ENCODE measurements around the gene C6orf89.
"Not testable (repeated sequence)": the region's sequence is repeated elsewhere in the genome, so short reads cannot be mapped to it uniquely, and the experiment has no call there.

Gene C6orf89

DNA sequence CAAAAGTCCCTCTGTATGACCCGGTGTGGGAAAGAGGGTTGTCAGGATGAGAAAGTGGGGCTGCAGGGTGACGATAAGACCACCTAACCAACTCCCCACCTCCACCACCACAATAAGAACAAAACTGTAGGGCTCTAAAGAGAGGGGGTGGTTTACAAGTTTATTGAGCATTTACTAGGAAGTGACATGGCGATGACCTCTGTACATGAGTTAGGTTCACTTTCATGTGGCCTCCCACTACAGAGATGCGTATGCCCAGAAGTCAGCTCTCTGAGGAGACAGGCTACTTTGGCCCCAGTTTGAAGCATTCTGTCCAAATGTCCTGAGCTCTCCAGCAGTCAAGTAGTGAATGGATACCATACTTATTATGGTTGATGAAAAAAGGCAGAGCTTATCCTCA lies 40.1 kb downstream of the C6orf89 start:
- DNase-seq = no peak

DNA sequence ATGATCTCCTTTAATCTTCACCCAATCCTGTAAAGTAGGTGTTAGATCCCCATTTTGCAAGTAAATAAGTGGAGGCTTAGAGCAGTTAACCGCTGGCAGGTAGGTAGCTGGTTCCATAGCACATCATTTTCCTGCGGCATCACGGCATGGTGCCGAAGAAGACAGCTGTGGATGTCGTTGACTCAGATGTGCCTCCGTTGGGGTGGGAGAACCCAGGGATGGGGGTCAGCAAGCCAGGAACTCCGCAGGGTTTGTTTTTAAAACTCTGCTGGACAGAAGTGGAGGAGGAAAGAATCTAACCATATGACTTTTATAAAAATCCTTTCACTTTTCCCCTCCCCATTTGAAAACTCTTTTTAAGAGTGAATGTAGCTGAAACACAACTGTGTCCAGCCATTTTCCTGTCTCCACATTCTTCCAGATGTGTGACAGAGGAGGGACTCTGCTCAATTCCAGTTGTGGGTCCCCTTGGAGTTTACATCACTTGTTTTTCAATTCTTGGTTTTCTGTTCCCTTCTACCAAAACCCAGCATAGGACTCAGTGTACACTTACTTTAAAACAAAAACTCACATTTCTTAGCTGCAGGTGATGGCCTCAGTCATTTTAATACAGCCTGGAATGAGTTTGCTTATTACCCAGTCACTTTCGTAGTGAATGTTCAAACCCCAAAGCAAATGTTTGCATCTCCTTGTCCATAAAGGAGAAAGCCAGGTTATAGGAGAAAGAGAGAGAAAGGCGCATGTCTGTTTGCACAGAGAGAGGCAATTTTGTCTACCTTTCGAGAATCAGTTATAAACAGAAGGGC lies 41.2 kb downstream of the C6orf89 start:
- no peak for DNase-seq

GRCh38 chr6:36927691-36928546 lies 42.2 kb downstream of the C6orf89 start:
- DNase-seq = no peak

- no peak for DNase-seq
Measured at GRCh38 chr6:36928547-36928918, 42.8 kb downstream of the C6orf89 start.

DNA sequence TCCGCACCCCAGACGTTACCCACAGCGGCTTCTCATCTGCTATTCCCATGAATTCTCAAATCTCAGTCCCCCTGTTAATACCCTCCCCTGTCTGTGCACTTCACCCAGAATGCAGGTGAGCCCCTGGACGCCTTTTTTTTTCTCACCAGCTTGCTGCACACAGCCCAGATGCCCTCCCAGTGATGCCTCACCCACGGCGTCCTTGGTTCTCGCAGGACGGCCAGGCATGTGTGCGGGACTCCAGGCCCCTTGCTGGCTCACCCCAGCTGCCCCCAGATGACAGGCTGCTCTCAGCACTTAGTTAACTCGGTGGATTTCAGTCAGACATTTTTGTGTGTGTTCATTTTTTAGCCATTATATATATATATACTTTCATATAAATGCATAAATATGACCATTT lies 43.4 kb downstream of the C6orf89 start:
- DNase-seq = no peak

GRCh38 chr6:36929607-36930006 lies 43.9 kb downstream of the C6orf89 start:
- no peak for DNase-seq

GRCh38 chr6:36930483-36930882 lies 44.7 kb downstream of the C6orf89 start:
- no peak for DNase-seq

DNA sequence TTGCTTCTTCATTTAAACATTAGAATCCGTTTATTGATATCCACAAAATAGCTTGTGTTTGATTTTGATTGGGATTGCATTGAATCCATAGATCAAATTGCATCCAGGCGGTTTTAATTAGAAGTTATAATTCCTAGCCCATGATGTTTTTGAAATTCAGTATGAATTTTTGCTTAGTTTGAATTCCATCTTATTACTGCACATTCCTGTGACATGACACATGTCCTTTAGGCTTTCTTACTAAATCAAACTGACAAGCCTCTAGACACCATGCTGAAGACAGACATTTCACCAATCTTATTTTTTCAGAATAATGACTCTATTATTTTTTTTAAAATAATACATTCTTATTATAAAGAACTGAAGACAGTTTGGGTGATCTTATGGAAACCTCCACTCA lies 47.4 kb downstream of the C6orf89 start:
- no peak for DNase-seq

GRCh38 chr6:36933519-36933918 lies 47.8 kb downstream of the C6orf89 start:
- DNase-seq = no peak

- no peak for DNase-seq
Measured at GRCh38 chr6:36934901-36935300, 49.1 kb downstream of the C6orf89 start.

- DNase-seq = no peak
Measured at GRCh38 chr6:36936824-36937223, 51.1 kb downstream of the C6orf89 start.

DNA sequence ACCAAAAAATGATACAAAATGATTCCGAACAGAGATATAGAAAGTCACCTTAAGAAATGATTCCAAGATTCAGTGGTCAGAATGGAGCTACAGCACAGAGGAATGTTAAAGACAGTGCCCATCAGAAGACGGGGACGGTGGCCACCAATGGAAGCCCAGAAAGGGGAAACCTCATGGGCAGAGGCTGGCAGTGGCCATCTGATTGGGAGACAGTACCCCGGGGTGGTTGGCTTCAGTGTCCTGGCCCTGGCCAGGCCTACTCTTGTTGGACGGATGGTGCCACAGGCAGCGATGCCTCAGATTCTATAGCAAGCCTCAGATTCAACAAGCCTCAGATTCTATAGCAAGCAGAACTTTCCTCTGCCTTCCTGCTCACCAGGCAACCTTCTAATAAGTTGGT lies 52.1 kb downstream of the C6orf89 start:
- DNase-seq = no peak

DNA sequence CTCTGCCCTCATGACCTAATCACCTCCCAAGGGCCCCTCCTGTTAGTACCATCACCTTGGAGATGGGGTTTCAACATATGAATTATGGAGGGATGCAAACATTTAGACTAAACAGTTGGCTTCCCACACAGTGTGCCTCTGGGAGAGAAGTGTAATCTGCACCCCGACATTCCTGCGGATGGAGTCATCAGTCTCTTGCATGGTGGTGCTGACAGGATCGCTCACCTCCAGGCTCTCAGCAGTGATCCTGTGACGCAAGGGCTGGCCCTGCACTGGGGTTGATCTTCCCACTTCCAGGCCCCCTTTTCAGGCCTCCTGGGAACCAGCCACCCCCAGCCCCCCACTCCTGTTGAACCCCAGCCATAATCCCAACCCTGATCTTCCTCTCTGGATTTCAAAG lies 52.8 kb downstream of the C6orf89 start:
- DNase-seq = no peak

DNA sequence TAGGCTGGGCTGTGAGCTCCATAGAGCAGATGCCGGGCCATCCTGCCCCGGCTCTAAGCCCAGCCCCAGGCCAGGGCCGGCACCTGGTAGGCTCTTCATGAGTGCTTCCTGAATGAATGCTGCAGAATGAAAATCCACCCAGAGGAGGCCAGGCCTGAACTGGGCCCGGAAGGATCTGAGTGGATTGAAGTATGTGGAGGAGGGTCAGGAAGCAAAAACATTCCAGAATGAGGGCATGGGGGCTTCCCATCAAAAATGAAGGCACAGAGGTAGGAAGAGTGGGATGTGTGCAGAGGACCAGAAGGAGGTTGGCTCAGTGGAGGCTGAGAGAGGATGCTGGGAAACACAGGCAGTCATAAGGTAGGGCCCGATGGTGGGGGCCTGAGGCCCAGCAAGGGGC lies 53.3 kb downstream of the C6orf89 start:
- not testable (repeated sequence) for DNase-seq

GRCh38 chr6:36940027-36940426 lies 54.3 kb downstream of the C6orf89 start:
- DNase-seq = no peak

DNA sequence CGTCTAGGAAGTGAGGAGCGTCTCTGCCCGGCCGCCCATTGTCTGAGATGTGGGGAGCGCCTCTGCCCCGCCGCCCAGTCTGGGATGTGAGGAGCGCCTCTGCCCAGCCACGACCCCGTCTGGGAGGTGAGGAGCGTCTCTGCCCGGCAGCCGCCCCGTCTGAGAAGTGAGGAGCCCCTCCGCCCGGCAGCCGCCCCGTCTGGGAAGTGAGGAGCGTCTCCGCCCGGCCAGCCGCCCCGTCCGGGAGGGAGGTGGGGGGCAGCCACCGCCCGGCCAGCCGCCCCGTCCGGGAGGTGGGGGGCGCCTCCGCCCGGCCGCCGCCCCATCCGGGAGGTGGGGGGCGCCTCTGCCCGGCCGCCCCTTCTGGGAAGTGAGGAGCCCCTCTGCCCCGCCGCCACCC lies 55.8 kb downstream of the C6orf89 start:
- DNase-seq = not testable (repeated sequence)

DNA sequence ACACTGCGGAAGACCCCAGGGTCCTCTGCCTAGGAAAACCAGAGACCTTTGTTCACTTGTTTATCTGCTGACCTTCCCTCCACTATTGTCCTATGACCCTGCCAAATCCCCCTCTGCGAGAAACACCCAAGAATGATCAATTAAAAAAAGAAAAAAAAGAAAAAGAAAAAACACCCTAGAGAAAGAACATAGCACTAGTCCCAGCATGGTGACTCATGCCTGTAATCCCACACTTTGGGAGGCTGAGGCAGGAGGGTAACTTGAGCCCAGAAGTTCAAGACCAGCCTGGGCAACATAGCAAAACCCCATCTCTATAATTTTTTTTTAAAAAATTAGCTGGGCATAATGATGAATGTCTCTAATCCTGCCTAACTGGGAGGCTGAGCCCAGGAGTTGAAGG lies 56.6 kb downstream of the C6orf89 start:
- DNase-seq = not testable (repeated sequence)

GRCh38 chr6:36944650-36945049 lies 58.9 kb downstream of the C6orf89 start:
- DNase-seq = no peak

- no peak for DNase-seq
Measured at GRCh38 chr6:36945301-36945700, 59.5 kb downstream of the C6orf89 start.

DNA sequence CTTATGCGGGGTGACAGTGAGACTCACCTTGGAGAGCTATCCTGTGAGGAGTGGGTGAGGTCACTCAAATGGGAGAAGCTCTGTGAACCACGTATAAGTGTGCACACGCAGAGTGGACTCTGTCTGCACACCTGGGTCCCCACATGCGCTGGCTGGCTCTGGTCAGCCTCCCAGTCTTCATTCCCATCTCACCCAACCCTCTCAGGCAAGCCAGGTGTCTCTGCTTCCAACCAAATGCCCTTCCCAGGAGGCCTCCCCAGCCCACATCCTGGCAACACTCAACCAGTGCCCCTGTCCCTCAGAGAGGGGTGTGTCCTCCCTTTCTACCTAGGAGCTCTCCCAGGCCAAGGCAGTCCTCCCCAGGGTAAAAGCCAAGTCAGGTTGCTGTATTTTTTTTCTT lies 60.8 kb downstream of the C6orf89 start:
- no peak for DNase-seq

- DNase-seq = no peak
Measured at GRCh38 chr6:36947570-36948351, 62.0 kb downstream of the C6orf89 start.

- DNase-seq = not testable (repeated sequence)
Measured at GRCh38 chr6:36949076-36949475, 63.3 kb downstream of the C6orf89 start.

GRCh38 chr6:36949636-36950035 lies 63.9 kb downstream of the C6orf89 start:
- no peak for DNase-seq

GRCh38 chr6:36953931-36954261 lies 68.1 kb downstream of the C6orf89 start:
- no peak for DNase-seq
